GM04504 (cell line): ENCODE data around the gene ASB3.
A peak's percentile ranks its signal among the peaks of the same experiment; 100 is the strongest.
"Not testable (repeated sequence)": the region's sequence is repeated elsewhere in the genome, so short reads cannot be mapped to it uniquely, and the experiment has no call there.

Experiments
- DNase-seq: peaks from one replicate; pipeline ENCODE4 v3.0.0-alpha.2; 2012; ENCODE audit warnings: low read depth

ASB3 gene

GRCh38 chr2:53786705-53787613 is at the start of gene ASB3, which contains the start of gene ERLEC1:
TSS of gene ASB3 (minus strand) at chr2:53786953. CDS start at chr2:53765572, 21,381 bp downstream.
TSS of gene ERLEC1 (plus strand) at chr2:53787044. CDS start at chr2:53787211, 167 bp downstream.
- peak; percentile 76 for DNase-seq

GRCh38 chr2:53829980-53830290 is 43.2 kb upstream of the ASB3 start:
- DNase-seq = not testable (repeated sequence)

GRCh38 chr2:53829273-53829979 is 42.7 kb upstream of the ASB3 start:
- DNase-seq = no peak

DNA sequence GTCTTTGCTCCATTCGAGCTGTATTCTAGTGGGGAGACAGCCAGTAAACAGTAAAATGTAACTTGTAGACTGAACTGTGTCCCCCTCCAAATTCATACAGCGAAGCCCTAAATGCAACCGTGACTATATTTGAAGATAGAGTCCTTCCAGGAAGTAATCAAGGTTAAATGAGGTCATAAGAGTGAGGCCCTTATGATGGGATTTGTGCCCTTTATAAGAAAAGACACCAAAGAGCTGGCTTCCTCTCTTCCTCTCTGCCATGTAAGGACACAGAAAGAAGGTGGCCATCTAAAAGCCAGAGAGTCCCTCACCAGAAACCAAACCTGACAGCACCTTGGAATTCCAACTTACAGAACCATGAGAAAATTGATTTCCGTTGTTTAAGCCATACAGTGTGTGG is 41.6 kb upstream of the ASB3 start:
- no peak for DNase-seq

DNA sequence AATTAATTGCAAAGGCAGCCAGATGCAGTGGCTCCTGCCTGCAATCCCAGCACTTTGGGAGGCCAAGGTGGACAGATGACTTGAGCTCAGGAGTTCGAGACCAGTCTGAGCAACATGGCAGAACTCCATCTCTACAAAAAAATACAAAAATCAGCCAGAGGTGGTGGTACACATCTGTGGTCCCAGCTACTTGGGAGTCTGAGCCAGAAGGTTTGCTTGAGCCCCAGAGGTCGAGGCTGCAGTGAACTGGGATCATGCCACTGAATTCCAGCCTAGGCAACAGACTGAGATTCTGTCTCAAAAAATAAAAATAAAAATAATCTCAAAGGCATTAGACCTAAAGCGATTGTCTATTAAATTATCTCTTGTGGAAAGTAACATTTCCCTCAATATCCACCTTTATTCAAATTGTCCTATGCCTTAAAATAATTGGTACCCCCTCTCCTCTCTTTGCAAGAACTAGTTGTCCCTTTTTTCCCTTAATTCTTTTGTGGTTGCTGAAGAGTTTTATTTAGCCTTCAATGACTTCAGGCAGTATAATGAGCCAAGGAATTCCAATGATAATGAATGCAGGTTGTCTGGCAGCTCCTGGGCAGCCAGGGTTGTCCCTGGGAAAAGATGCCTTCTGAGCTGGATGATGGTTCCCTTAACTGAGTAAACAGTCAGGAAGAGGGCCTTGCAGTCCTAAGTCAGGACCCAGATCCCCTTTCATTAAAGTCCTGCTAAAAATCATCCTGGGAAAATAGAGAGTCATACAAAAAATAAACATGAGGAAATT is 40.8 kb upstream of the ASB3 start:
- no peak for DNase-seq

GRCh38 chr2:53826587-53827397 is 40.0 kb upstream of the ASB3 start:
- DNase-seq = no peak

DNA sequence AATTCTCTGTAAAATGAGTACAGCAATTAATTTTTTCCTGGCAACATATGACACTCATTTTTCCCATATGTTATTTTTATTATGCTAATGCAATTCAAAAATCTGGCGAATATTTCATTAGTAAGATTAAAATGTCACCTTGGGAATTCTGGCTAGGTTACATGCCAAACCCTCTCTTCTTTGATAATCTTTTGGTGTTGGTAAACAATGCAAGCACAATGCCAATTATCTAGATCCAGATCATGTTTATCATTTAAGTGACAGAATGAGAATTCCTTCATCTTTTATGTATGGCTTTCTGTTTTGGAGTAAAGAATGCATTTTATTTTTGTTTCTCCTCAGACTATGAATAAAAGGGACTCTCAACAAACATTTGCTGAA is 39.3 kb upstream of the ASB3 start:
- DNase-seq = no peak

GRCh38 chr2:53823639-53824038 is 36.9 kb upstream of the ASB3 start:
- not testable (repeated sequence) for DNase-seq

- no peak for DNase-seq
Observed at GRCh38 chr2:53821810-53822209, 35.1 kb upstream of the ASB3 start.

DNA sequence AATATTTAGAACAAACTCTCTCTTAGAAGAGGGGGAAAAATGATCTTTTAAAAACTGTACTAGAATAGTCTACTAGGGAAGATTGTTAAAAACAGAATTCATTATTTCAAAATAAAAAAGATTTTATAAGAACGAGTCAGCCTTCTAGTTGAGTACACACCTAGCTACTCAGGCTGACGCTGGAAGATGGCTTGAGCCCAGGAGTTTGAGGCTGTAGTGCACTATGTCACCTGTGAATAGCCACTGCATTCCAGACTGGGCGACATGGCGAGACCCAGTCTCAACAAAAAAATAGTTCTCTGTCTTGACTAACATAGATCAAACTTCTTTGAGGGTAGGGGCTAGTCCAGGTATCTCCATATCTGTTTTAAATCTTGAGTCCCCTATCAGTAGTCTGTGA is 34.0 kb upstream of the ASB3 start:
- no peak for DNase-seq

GRCh38 chr2:53820048-53820447 is 33.3 kb upstream of the ASB3 start:
- DNase-seq = no peak

DNA sequence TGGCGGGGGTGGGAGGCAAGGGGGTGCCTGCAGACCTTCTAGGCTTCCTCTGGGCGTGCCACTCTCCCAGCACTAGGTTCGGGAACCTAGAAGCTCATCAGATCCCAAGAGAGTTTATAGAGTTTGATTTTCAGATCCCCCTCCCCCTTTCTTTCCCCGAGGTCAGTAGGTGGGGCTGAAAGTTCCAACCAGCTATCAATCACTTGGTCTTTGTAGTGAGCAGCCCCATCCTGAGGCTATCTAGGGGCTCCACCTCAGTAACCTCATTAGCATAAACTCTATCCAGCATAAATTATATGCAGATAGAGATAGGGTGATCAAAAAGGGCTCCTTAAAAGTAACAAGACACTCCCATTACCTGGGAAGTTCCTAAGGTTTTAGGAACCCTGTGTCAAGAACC is 32.9 kb upstream of the ASB3 start:
- DNase-seq = no peak

- no peak for DNase-seq
Observed at GRCh38 chr2:53818854-53819435, 32.2 kb upstream of the ASB3 start.

- DNase-seq = no peak
Observed at GRCh38 chr2:53813151-53813550, 26.4 kb upstream of the ASB3 start.

GRCh38 chr2:53811601-53812000 is 24.8 kb upstream of the ASB3 start:
- no peak for DNase-seq

DNA sequence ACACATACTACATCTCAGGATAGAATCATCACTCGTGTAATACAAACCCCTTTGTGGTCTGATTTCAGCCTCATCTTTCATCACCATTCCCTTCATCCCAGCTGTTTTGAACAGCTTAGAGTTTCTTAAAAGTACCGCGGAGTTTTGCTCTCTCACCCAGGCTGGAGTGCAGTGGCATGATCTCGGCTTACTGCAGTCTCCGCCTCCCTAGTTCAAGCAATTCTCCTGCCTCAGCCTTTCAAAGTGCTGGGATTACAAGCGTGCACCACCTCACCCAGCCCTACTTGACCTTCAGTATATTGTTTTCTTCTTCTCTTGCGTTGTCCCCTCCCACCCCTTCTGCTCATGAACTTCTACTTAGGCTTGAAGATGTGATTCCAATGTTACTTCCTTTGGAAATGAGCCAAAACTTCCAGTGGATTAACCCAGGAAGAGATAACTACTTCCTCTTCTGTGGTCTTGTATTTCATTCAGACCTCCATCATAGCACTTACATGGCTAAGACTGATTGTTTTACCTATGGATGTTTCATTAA is 15.9 kb upstream of the ASB3 start:
- DNase-seq = no peak

DNA sequence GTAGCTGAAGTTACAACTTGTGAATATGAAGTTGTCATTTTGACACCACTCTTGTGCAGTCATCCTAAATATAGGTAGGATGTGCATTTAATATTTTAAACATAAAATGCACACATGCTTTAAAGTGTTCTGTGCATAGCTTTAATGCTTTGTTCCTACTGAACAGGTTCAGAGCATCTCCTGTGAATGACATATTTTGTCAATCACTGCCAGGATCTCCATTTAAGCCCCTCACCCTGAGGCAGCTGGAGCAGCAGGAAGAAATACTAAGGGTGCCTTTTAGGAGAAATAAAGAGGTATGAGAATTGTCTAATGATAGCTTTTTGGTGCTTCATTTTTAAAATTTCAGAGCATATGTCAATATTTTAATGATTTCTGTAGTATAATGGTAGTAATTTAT is 14.8 kb upstream of the ASB3 start:
- DNase-seq = no peak

- no peak for DNase-seq
Observed at GRCh38 chr2:53793821-53794220, 7.1 kb upstream of the ASB3 start.

DNA sequence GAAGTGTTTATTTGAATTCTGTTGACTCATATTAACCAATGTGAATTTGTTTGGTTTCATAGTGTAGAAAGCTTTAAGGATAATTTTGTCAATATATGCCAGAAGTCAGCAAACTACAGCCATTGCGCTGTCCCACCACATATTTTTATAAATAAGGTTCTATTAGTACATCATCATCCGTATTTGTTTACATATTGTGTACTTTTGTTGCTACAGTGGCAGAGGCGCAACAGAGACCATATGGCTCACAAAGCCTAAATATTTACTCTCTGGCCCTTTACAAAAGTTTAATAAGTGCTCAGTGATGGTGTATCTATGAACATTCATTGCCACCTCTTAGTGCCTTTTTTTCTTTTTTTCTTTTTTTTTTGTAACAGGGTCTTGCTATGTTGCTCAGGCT is 6.5 kb upstream of the ASB3 start:
- no peak for DNase-seq

- peak; percentile 3 for DNase-seq
Observed at GRCh38 chr2:53787614-53788289, 999 bp upstream of the ASB3 start.

- DNase-seq = peak; percentile 25
Observed at GRCh38 chr2:53786352-53786704, 425 bp downstream of the ASB3 start.
